HL-60/S4 treated with retinoic acid at 250 ng/mL for 4 days and 3 days (cell line): ENCODE data around the gene XKR7.
"Not testable (repeated sequence)": the region's sequence is repeated elsewhere in the genome, so short reads cannot be mapped to it uniquely, and the experiment has no call there.

Source experiments
- in situ Hi-C: fragments of 300-500 bp; cut with MboI; formaldehyde crosslinking; loops from 2 replicates; pipeline ENCODE4 v1.7.0; 2022; ENCODE audit warnings: low sequenced_read_pairs

Gene XKR7

GRCh38 chr20:32010666-32011065 is 42.7 kb downstream of the XKR7 start:
- in situ Hi-C loops = no loop called here

- in situ Hi-C loops = no loop called here
These were observed 44.3 kb downstream of the XKR7 start for GRCh38 chr20:32012159-32012688.

GRCh38 chr20:32013326-32013725 is 45.4 kb downstream of the XKR7 start:
- in situ Hi-C loops = no loop called here

GRCh38 chr20:32017711-32018251 is 49.8 kb downstream of the XKR7 start:
- in situ Hi-C loops = no loop called here

GRCh38 chr20:32018269-32019155 is 50.6 kb downstream of the XKR7 start:
- in situ Hi-C loops = no loop called here

- in situ Hi-C loops = no loop called here
These were observed 51.2 kb downstream of the XKR7 start for GRCh38 chr20:32019156-32019510.

GRCh38 chr20:32019563-32020463 is 51.9 kb downstream of the XKR7 start:
- in situ Hi-C loops = no loop called here

- in situ Hi-C loops = no loop called here
These were observed 53.1 kb downstream of the XKR7 start for GRCh38 chr20:32021091-32021490.

GRCh38 chr20:32024683-32025295 is 56.8 kb downstream of the XKR7 start:
- in situ Hi-C loops = no loop called here

- in situ Hi-C loops = no loop called here
These were observed 59.7 kb downstream of the XKR7 start for GRCh38 chr20:32027643-32028042.

GRCh38 chr20:32028647-32029372 is 60.9 kb downstream of the XKR7 start:
- in situ Hi-C loops = no loop called here

- in situ Hi-C loops = no loop called here
These were observed 61.6 kb downstream of the XKR7 start for GRCh38 chr20:32029561-32029960.

- in situ Hi-C loops = no loop called here
These were observed 63.3 kb downstream of the XKR7 start for GRCh38 chr20:32031007-32031958.

- in situ Hi-C loops = no loop called here
These were observed 65.4 kb downstream of the XKR7 start for GRCh38 chr20:32033316-32033715.

GRCh38 chr20:32033721-32034120 is 65.8 kb downstream of the XKR7 start:
- in situ Hi-C loops = not testable (repeated sequence)

GRCh38 chr20:32034581-32035425 is 66.9 kb downstream of the XKR7 start:
- in situ Hi-C loops = no loop called here

- in situ Hi-C loops = no loop called here
These were observed 67.5 kb downstream of the XKR7 start for GRCh38 chr20:32035426-32035779.

- in situ Hi-C loops = no loop called here
These were observed 68.3 kb downstream of the XKR7 start for GRCh38 chr20:32036252-32036651.
